Measurements from ENCODE around the gene NCOA4.

GRCh38 chr10:46025406-46025805 is 5.0 kb downstream of the NCOA4 start:
- TF ChIP-seq YY1 (IDR thresholded peaks at IDR 0.05; ENCODE audit: insufficient read depth, insufficient read length) (no peak), ZNF274 (IDR thresholded peaks at IDR 0.05; ENCODE audit: low read depth, low read length) (no peak)

Data from NT2/D1 (cell line).